ENCODE data around the gene KRT34.
A peak's percentile ranks its signal among the peaks of the same experiment; 100 is the strongest.

KRT34 gene

GRCh38 chr17:41411072-41411840 lies 29.1 kb upstream of the KRT34 start:
- CTCF ChIA-PET = interaction anchor here (1.1 to 1.2 kb wide), 2 partner anchors 15 to 18 kb away, joined by 3 read pairs; no protein-coding TSS in a partner anchor
- TF ChIP-seq CTCF (IDR thresholded peaks at IDR 0.05; ENCODE audit: insufficient read depth, low read length, missing control alignments) = no peak
- H3K4me3 ChIP-seq (ENCODE audit: low read depth, low read length) = no peak overlapping the region
- no peak for DNase-seq (ENCODE audit: low read depth, low spot score)
- POLR2A ChIA-PET = no interaction called here

DNA sequence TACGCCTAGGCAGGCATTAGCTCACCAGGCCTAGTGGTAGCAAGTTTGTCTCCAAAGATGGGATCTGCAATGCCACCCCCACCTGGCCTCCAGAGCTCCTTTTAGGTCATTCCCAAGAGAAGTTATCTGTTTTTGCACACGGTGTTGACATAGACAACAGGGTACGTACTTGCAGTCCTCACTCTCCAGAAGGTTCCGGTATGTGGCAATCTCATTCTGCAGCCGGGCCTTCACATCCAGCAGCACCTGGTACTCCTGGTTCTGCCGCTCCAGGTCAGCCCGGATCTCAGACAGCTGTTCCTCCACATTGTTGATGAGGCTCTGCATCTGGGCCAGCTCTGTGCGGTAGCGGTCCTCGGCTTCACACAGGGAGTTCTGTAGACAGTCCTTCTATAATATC lies 25.1 kb upstream of the KRT34 start:
- TF ChIP-seq CTCF (IDR thresholded peaks at IDR 0.05; ENCODE audit: insufficient read depth, low read length, missing control alignments) = no peak
- H3K4me3 ChIP-seq (ENCODE audit: low read depth, low read length) = no peak overlapping the region
- ChIA-PET POLR2A (no interaction called here), CTCF (interaction anchor here (1.2 to 1.4 kb wide), 2 partner anchors 25 to 85 kb away, joined by 4 read pairs; partner anchors contain the start of gene KRT34)
- DNase-seq (ENCODE audit: low read depth, low spot score) = no peak

DNA sequence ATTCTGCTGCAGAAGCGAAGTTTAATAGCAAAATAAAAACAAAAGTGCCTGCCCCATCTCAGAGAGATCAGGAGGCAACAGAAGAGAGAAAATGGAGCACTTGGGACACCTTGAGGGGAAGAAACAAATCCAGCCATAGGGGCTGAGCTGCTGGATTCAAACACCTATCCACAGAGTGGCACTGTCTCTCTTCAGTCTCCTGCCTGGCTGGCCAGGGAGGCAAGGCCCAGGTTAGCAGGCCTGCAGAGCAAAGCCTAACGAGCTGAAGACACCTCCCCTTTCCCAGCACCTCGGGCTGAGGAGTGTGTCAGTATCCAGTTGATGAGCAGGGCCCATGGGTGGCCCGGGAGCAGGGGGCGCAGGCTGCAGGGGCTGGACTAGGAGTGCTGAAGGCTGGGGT lies 24.1 kb upstream of the KRT34 start:
- no peak for DNase-seq (ENCODE audit: low read depth, low spot score)
- peak; percentile 5 for TF ChIP-seq CTCF (IDR thresholded peaks at IDR 0.05; ENCODE audit: insufficient read depth, low read length, missing control alignments)
- H3K4me3 ChIP-seq (ENCODE audit: low read depth, low read length) = no peak overlapping the region
- ChIA-PET POLR2A (no interaction called here), CTCF (interaction anchor here (1.3 to 3.5 kb wide), 3 partner anchors 10 to 143 kb away, joined by 3 to 26 read pairs (median 10); no protein-coding TSS in a partner anchor)

GRCh38 chr17:41404024-41404671 lies 22.0 kb upstream of the KRT34 start:
- ChIA-PET POLR2A (interaction anchor here (1.0 to 1.9 kb wide), 5 partner anchors 9 to 36 kb away, joined by 3 to 9 read pairs (median 4); partner anchors contain the start of gene KRT34), CTCF (interaction anchor here (0.7 to 3.5 kb wide), 16 partner anchors 9 to 548 kb away, joined by 3 to 26 read pairs (median 5); partner anchors contain the start of gene KRT34)
- DNase-seq (ENCODE audit: low read depth, low spot score) = peak; percentile 80
- no peak overlapping the region for H3K4me3 ChIP-seq (ENCODE audit: low read depth, low read length)
- no peak for TF ChIP-seq CTCF (IDR thresholded peaks at IDR 0.05; ENCODE audit: insufficient read depth, low read length, missing control alignments)

- CTCF ChIA-PET = interaction anchor here (0.7 to 3.5 kb wide), 13 partner anchors 10 to 547 kb away, joined by 3 to 26 read pairs (median 5); partner anchors contain the start of gene KRT34
- no peak for TF ChIP-seq CTCF (IDR thresholded peaks at IDR 0.05; ENCODE audit: insufficient read depth, low read length, missing control alignments)
- POLR2A ChIA-PET = interaction anchor here (1.0 to 1.9 kb wide), 4 partner anchors 10 to 36 kb away, joined by 4 to 9 read pairs (median 4); partner anchors contain the start of gene KRT34
- no peak overlapping the region for H3K4me3 ChIP-seq (ENCODE audit: low read depth, low read length)
- no peak for DNase-seq (ENCODE audit: low read depth, low spot score)
Measured at GRCh38 chr17:41403404-41404023, 21.4 kb upstream of the KRT34 start.

Measured in AG04449 (cell line).